ENCODE results near the gene CLCN6. TPM values are rescaled to one million over a fixed set of nuclear protein-coding genes. Genes with fewer than 3 reads are reported as not detected.

CLCN6 gene
- total and polyA plus RNA-seq, 2 of the 13 experiments (the other 11 are each of a cell fraction or from before 2014, with no cell fraction given) = 14.9 to 19.3 TPM

GRCh38 chr1:11838349-11839272 lies 32.6 kb downstream of the CLCN6 start (continued):
- TF ChIP-seq MYPOP (CRISPR knock-in tag; IDR thresholded peaks at IDR 0.05) (no peak), MIXL1 (CRISPR knock-in tag; IDR thresholded peaks at IDR 0.05) (no peak), SIN3B (IDR thresholded peaks at IDR 0.05; ENCODE audit: low read length) (no peak), GATA4 (IDR thresholded peaks at IDR 0.05; ENCODE audit: borderline replicate concordance, low read depth) (no peak), ZNF777 (CRISPR knock-in tag; IDR thresholded peaks at IDR 0.05) (no peak), NONO (IDR thresholded peaks at IDR 0.05) (no peak), NONO (CRISPR knock-in tag; conservative IDR thresholded peaks at IDR 0.05) (no peak), POLR2AphosphoS5 (IDR thresholded peaks at IDR 0.05; ENCODE audit: low read depth, low read length) (no peak), TERF1 (CRISPR knock-in tag; IDR thresholded peaks at IDR 0.05) (no peak), ZNF251 (CRISPR knock-in tag; IDR thresholded peaks at IDR 0.05) (no peak), ZNF83 (CRISPR knock-in tag; IDR thresholded peaks at IDR 0.05; ENCODE audit: borderline replicate concordance) (no peak), PCBP1 (IDR thresholded peaks at IDR 0.05; ENCODE audit: borderline replicate concordance, low read depth, low read length) (no peak), NR2C2 (CRISPR knock-in tag; IDR thresholded peaks at IDR 0.05; ENCODE audit: borderline replicate concordance) (no peak), ZNF646 (CRISPR knock-in tag; IDR thresholded peaks at IDR 0.05) (no peak), ZNF333 (CRISPR knock-in tag; IDR thresholded peaks at IDR 0.05; ENCODE audit: borderline replicate concordance) (no peak), MYC (CRISPR knock-in tag; IDR thresholded peaks at IDR 0.05; ENCODE audit: borderline replicate concordance) (no peak; the same call in 1 of the 2 replicates), ZNF749 (CRISPR knock-in tag; IDR thresholded peaks at IDR 0.05; ENCODE audit: borderline replicate concordance) (no peak), KMT2A (CRISPR knock-in tag; IDR thresholded peaks at IDR 0.05) (no peak), ZNF160 (CRISPR knock-in tag; IDR thresholded peaks at IDR 0.05) (no peak), ZIK1 (CRISPR knock-in tag; IDR thresholded peaks at IDR 0.05; ENCODE audit: borderline replicate concordance, low read depth) (no peak), MBD4 (IDR thresholded peaks at IDR 0.05; ENCODE audit: borderline replicate concordance, low read length) (no peak)

Measured in HepG2 (cell line).